IPS-18c (cell line): ENCODE results near the gene PPP2R2D.

ENCODE experiments used
- H3K4me3 ChIP-seq: 2 replicates; pipeline ENCODE4 v1.7.0; 2013; ENCODE audit warnings: low read depth, mild to moderate bottlenecking, low read length, moderate library complexity; ENCODE audit not compliant: insufficient read depth
- H3K9me3 ChIP-seq: one replicate; pipeline ENCODE4 v1.6.1; 2013; ENCODE audit warnings: mild to moderate bottlenecking, low read length, moderate library complexity; ENCODE audit not compliant: control insufficient read depth, insufficient read depth

Gene PPP2R2D

GRCh38 chr10:131930586-131931330 is 29.9 kb downstream of the PPP2R2D start:
- H3K9me3 ChIP-seq, result peaks cover 2% of the 10 kb centered on the region
- no peak overlapping the region for H3K4me3 ChIP-seq

- H3K9me3 ChIP-seq, result peaks cover 2% of the 10 kb centered on the region
- H3K4me3 ChIP-seq, result no peak overlapping the region
These were observed 31.2 kb downstream of the PPP2R2D start for GRCh38 chr10:131931981-131932380.

- H3K4me3 ChIP-seq, result no peak overlapping the region
- no peaks in the 10 kb centered on the region for H3K9me3 ChIP-seq
These were observed 32.3 kb downstream of the PPP2R2D start for GRCh38 chr10:131933016-131933695.

- H3K4me3 ChIP-seq, result no peak overlapping the region
These were observed 32.9 kb downstream of the PPP2R2D start for GRCh38 chr10:131933696-131934086.

GRCh38 chr10:131934769-131935168 is 34.0 kb downstream of the PPP2R2D start:
- no peak overlapping the region for H3K4me3 ChIP-seq
- H3K9me3 ChIP-seq, result no peaks in the 10 kb centered on the region

More at GRCh38 chr10:131933696-131934086, 32.9 kb downstream of the PPP2R2D start:
- H3K9me3 ChIP-seq, result no peaks in the 10 kb centered on the region

GRCh38 chr10:131935260-131935659 is 34.5 kb downstream of the PPP2R2D start:
- H3K9me3 ChIP-seq, result no peaks in the 10 kb centered on the region

GRCh38 chr10:131936294-131936693 is 35.5 kb downstream of the PPP2R2D start:
- Histone ChIP-seq H3K9me3 (no peaks in the 10 kb centered on the region), H3K4me3 (no peak overlapping the region)

More at GRCh38 chr10:131935260-131935659, 34.5 kb downstream of the PPP2R2D start:
- no peak overlapping the region for H3K4me3 ChIP-seq

GRCh38 chr10:131936736-131937135 is 35.9 kb downstream of the PPP2R2D start:
- Histone ChIP-seq H3K4me3 (no peak overlapping the region), H3K9me3 (no peaks in the 10 kb centered on the region)

- Histone ChIP-seq H3K4me3 (no peak overlapping the region), H3K9me3 (peaks cover 2% of the 10 kb centered on the region)
These were observed 37.0 kb downstream of the PPP2R2D start for GRCh38 chr10:131937836-131938235.

GRCh38 chr10:131938681-131939080 is 37.9 kb downstream of the PPP2R2D start:
- no peak overlapping the region for H3K4me3 ChIP-seq

GRCh38 chr10:131942455-131942854 is 41.6 kb downstream of the PPP2R2D start:
- H3K9me3 ChIP-seq, result peaks cover 2% of the 10 kb centered on the region
- H3K4me3 ChIP-seq, result no peak overlapping the region

More at GRCh38 chr10:131938681-131939080, 37.9 kb downstream of the PPP2R2D start:
- H3K9me3 ChIP-seq, result peaks cover 2% of the 10 kb centered on the region

GRCh38 chr10:131943021-131943814 is 42.4 kb downstream of the PPP2R2D start:
- Histone ChIP-seq H3K4me3 (no peak overlapping the region), H3K9me3 (peaks cover 2% of the 10 kb centered on the region)

GRCh38 chr10:131944412-131944811 is 43.6 kb downstream of the PPP2R2D start:
- H3K4me3 ChIP-seq, result no peak overlapping the region

GRCh38 chr10:131944976-131945695 is 44.3 kb downstream of the PPP2R2D start:
- Histone ChIP-seq H3K4me3 (no peak overlapping the region), H3K9me3 (peaks cover 2% of the 10 kb centered on the region)

More at GRCh38 chr10:131944412-131944811, 43.6 kb downstream of the PPP2R2D start:
- peaks cover 2% of the 10 kb centered on the region for H3K9me3 ChIP-seq

GRCh38 chr10:131946321-131946751 is 45.5 kb downstream of the PPP2R2D start:
- Histone ChIP-seq H3K9me3 (peaks cover 2% of the 10 kb centered on the region), H3K4me3 (no peak overlapping the region)

- H3K4me3 ChIP-seq, result no peak overlapping the region
- H3K9me3 ChIP-seq, result peaks cover 4% of the 10 kb centered on the region
These were observed 46.1 kb downstream of the PPP2R2D start for GRCh38 chr10:131946880-131947279.
